ENCODE measurements around the gene SLC22A2.

SLC22A2 gene

GRCh38 chr6:160204710-160205109, 53.9 kb downstream of the SLC22A2 start:
- Histone ChIP-seq H3K4me3 (ENCODE audit: low read length in 2 of 2) (no peak overlapping the region), H2AFZ (ENCODE audit: low read length) (no peak overlapping the region), H3K4ac (ENCODE audit: low read length) (no peak overlapping the region), H2BK12ac (ENCODE audit: low read length) (no peak overlapping the region), H3K9me3 (replicated peaks in 1 of 2; ENCODE audit: control insufficient read depth in 2 of 2, insufficient read depth in 1 of 2, low read depth in 1 of 2, low read length in 2 of 2) (peaks cover 0 to 5% of the 10 kb centered on the region in 2 donors), H3K9ac (ENCODE audit: low read depth, low read length, poor library complexity) (no peak overlapping the region), H3K27ac (replicated peaks; ENCODE audit: low read length) (no peak overlapping the region), H3K79me1 (ENCODE audit: low read depth, low read length) (no peaks in the 10 kb centered on the region), H2AK5ac (ENCODE audit: low read depth, low read length) (no peak overlapping the region), H3K4me1 (ENCODE audit: control insufficient read depth in 2 of 2, insufficient read depth in 1 of 2, low read depth in 1 of 2, low read length in 2 of 2) (no peaks in the 10 kb centered on the region), H2BK15ac (ENCODE audit: low read length) (no peak overlapping the region), H3K23ac (ENCODE audit: low read depth, low read length, poor library complexity) (no peak overlapping the region), H2BK120ac (ENCODE audit: low read depth, low read length) (no peak overlapping the region), H2BK5ac (ENCODE audit: low read length) (no peak overlapping the region), H4K8ac (ENCODE audit: low read depth, low read length) (no peak overlapping the region), H3K18ac (ENCODE audit: low read length) (no peak overlapping the region), H3K27me3 (ENCODE audit: control insufficient read depth in 3 of 3, insufficient read depth in 3 of 3, low read depth in 1 of 3, low read length in 3 of 3) (no peaks in the 10 kb centered on the region), H3K4me2 (ENCODE audit: insufficient read depth, low read length, poor library complexity, severe bottlenecking) (no peak overlapping the region), H4K91ac (ENCODE audit: low read depth, low read length, poor library complexity) (no peak overlapping the region), H3K36me3 (replicated peaks in 1 of 2; ENCODE audit: control insufficient read depth in 2 of 2, insufficient read depth in 2 of 2, low read length in 2 of 2) (no peaks in the 10 kb centered on the region), H3K14ac (ENCODE audit: low read length) (no peak overlapping the region)
- WGBS, 2 donors (ENCODE audit: extremely low coverage in 2 of 2, insufficient read length in 2 of 2, insufficient replicate concordance in 1 of 2), result no CpG with 5 or more reads among the region's 1 CpG
- DNase-seq (ENCODE audit: low spot score), result no peak

- Histone ChIP-seq H3K4me1 (ENCODE audit: control insufficient read depth in 2 of 2, insufficient read depth in 1 of 2, low read depth in 1 of 2, low read length in 2 of 2) (no peaks in the 10 kb centered on the region), H3K27ac (replicated peaks; ENCODE audit: low read length) (no peak overlapping the region), H2BK120ac (ENCODE audit: low read depth, low read length) (no peak overlapping the region), H2AFZ (ENCODE audit: low read length) (no peak overlapping the region), H3K14ac (ENCODE audit: low read length) (no peak overlapping the region), H3K36me3 (replicated peaks in 1 of 2; ENCODE audit: control insufficient read depth in 2 of 2, insufficient read depth in 2 of 2, low read length in 2 of 2) (no peaks in the 10 kb centered on the region), H4K91ac (ENCODE audit: low read depth, low read length, poor library complexity) (no peak overlapping the region), H3K4me2 (ENCODE audit: insufficient read depth, low read length, poor library complexity, severe bottlenecking) (no peak overlapping the region), H3K9ac (ENCODE audit: low read depth, low read length, poor library complexity) (no peak overlapping the region), H3K79me1 (ENCODE audit: low read depth, low read length) (no peaks in the 10 kb centered on the region), H3K23ac (ENCODE audit: low read depth, low read length, poor library complexity) (no peak overlapping the region), H2BK12ac (ENCODE audit: low read length) (no peak overlapping the region), H3K9me3 (replicated peaks in 1 of 2; ENCODE audit: control insufficient read depth in 2 of 2, insufficient read depth in 1 of 2, low read depth in 1 of 2, low read length in 2 of 2) (peaks cover 0 to 5% of the 10 kb centered on the region in 2 donors), H3K27me3 (ENCODE audit: control insufficient read depth in 3 of 3, insufficient read depth in 3 of 3, low read depth in 1 of 3, low read length in 3 of 3) (no peaks in the 10 kb centered on the region), H3K4me3 (ENCODE audit: low read length in 2 of 2) (no peak overlapping the region), H3K18ac (ENCODE audit: low read length) (no peak overlapping the region), H4K8ac (ENCODE audit: low read depth, low read length) (no peak overlapping the region), H2AK5ac (ENCODE audit: low read depth, low read length) (no peak overlapping the region), H3K4ac (ENCODE audit: low read length) (no peak overlapping the region), H2BK5ac (ENCODE audit: low read length) (no peak overlapping the region), H2BK15ac (ENCODE audit: low read length) (no peak overlapping the region)
- no CpG with 5 or more reads among the region's 2 CpGs for WGBS, 2 donors (ENCODE audit: extremely low coverage in 2 of 2, insufficient read length in 2 of 2, insufficient replicate concordance in 1 of 2)
- DNase-seq (ENCODE audit: low spot score), result no peak
These were observed 54.7 kb downstream of the SLC22A2 start for GRCh38 chr6:160203953-160204352.

DNA sequence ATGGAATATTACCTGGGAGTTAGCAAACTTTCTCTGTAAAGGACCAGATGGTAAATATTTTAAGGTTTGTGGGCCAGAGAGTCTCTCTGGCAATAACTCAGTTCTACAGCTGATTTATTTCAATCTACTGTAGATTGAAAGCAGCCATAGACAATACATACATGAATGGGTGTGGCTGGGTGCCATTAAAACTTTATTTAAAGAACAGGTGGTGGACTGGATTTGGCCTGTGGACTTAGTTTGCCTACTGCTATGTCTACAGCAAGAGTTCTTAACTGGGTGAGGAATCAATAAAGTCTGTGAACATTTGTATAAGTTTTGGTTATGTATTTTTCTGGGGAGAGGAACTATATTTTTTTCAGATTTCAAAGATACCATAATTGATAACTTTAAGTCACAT, 55.1 kb downstream of the SLC22A2 start:
- no peak for DNase-seq (ENCODE audit: low spot score)
- no peaks in the 10 kb centered on the region for H3K36me3 ChIP-seq (replicated peaks in 1 of 2; ENCODE audit: control insufficient read depth in 2 of 2, insufficient read depth in 2 of 2, low read length in 2 of 2)
- no peak overlapping the region for H3K18ac ChIP-seq (ENCODE audit: low read length)
- H3K4ac ChIP-seq (ENCODE audit: low read length), result no peak overlapping the region
- H2BK5ac ChIP-seq (ENCODE audit: low read length), result no peak overlapping the region
- peaks cover 0 to 5% of the 10 kb centered on the region in 2 donors for H3K9me3 ChIP-seq (replicated peaks in 1 of 2; ENCODE audit: control insufficient read depth in 2 of 2, insufficient read depth in 1 of 2, low read depth in 1 of 2, low read length in 2 of 2)
- H3K27me3 ChIP-seq (ENCODE audit: control insufficient read depth in 3 of 3, insufficient read depth in 3 of 3, low read depth in 1 of 3, low read length in 3 of 3), result no peaks in the 10 kb centered on the region
- no peak overlapping the region for H4K8ac ChIP-seq (ENCODE audit: low read depth, low read length)
- H3K23ac ChIP-seq (ENCODE audit: low read depth, low read length, poor library complexity), result no peak overlapping the region
- H3K79me1 ChIP-seq (ENCODE audit: low read depth, low read length), result no peaks in the 10 kb centered on the region
- H3K14ac ChIP-seq (ENCODE audit: low read length), result no peak overlapping the region
- no peak overlapping the region for H3K4me2 ChIP-seq (ENCODE audit: insufficient read depth, low read length, poor library complexity, severe bottlenecking)
- no peak overlapping the region for H3K27ac ChIP-seq (replicated peaks; ENCODE audit: low read length)
- H2BK120ac ChIP-seq (ENCODE audit: low read depth, low read length), result no peak overlapping the region
- no peak overlapping the region for H2BK15ac ChIP-seq (ENCODE audit: low read length)
- no peak overlapping the region for H4K91ac ChIP-seq (ENCODE audit: low read depth, low read length, poor library complexity)
- H3K9ac ChIP-seq (ENCODE audit: low read depth, low read length, poor library complexity), result no peak overlapping the region
- H2AFZ ChIP-seq (ENCODE audit: low read length), result no peak overlapping the region
- no peak overlapping the region for H2BK12ac ChIP-seq (ENCODE audit: low read length)
- H3K4me1 ChIP-seq (ENCODE audit: control insufficient read depth in 2 of 2, insufficient read depth in 1 of 2, low read depth in 1 of 2, low read length in 2 of 2), result no peaks in the 10 kb centered on the region
- no peak overlapping the region for H2AK5ac ChIP-seq (ENCODE audit: low read depth, low read length)
- H3K4me3 ChIP-seq (ENCODE audit: low read length in 2 of 2), result no peak overlapping the region

DNA sequence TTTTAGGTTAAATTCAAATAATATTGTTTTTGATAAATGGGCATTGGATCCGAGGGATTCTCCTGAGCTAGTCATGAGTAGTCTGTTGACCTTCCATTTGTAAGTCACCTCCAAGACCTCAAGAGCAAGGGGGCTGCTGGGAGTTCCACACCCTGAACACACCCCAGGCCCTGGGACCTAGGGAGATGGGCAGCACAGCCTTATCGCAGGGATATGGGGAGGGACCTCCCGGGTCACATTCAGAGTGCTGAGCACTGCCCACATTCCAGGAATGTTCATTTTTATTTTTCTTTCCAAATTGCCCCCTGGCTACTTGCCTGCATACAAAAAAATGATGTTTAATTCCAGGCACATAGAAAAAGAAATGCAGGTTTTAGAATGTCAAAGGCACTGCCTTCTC, 55.5 kb downstream of the SLC22A2 start:
- H3K18ac ChIP-seq (ENCODE audit: low read length), result no peak overlapping the region
- no peak for DNase-seq (ENCODE audit: low spot score)
- no peak overlapping the region for H2AK5ac ChIP-seq (ENCODE audit: low read depth, low read length)
- H3K27me3 ChIP-seq (ENCODE audit: control insufficient read depth in 3 of 3, insufficient read depth in 3 of 3, low read depth in 1 of 3, low read length in 3 of 3), result no peaks in the 10 kb centered on the region
- no peaks in the 10 kb centered on the region for H3K79me1 ChIP-seq (ENCODE audit: low read depth, low read length)
- no peak overlapping the region for H3K27ac ChIP-seq (replicated peaks; ENCODE audit: low read length)
- H3K23ac ChIP-seq (ENCODE audit: low read depth, low read length, poor library complexity), result no peak overlapping the region
- no peak overlapping the region for H2BK120ac ChIP-seq (ENCODE audit: low read depth, low read length)
- no peak overlapping the region for H2AFZ ChIP-seq (ENCODE audit: low read length)
- no peak overlapping the region for H4K91ac ChIP-seq (ENCODE audit: low read depth, low read length, poor library complexity)
- H3K9ac ChIP-seq (ENCODE audit: low read depth, low read length, poor library complexity), result no peak overlapping the region
- no peak overlapping the region for H2BK15ac ChIP-seq (ENCODE audit: low read length)
- H3K9me3 ChIP-seq (replicated peaks in 1 of 2; ENCODE audit: control insufficient read depth in 2 of 2, insufficient read depth in 1 of 2, low read depth in 1 of 2, low read length in 2 of 2), result peaks cover 0 to 5% of the 10 kb centered on the region in 2 donors
- no peak overlapping the region for H2BK5ac ChIP-seq (ENCODE audit: low read length)
- no peak overlapping the region for H4K8ac ChIP-seq (ENCODE audit: low read depth, low read length)
- H3K4me3 ChIP-seq (ENCODE audit: low read length in 2 of 2), result no peak overlapping the region
- no peak overlapping the region for H3K4me2 ChIP-seq (ENCODE audit: insufficient read depth, low read length, poor library complexity, severe bottlenecking)
- no CpG with 5 or more reads among the region's 3 CpGs for WGBS, 2 donors (ENCODE audit: extremely low coverage in 2 of 2, insufficient read length in 2 of 2, insufficient replicate concordance in 1 of 2)
- H3K14ac ChIP-seq (ENCODE audit: low read length), result no peak overlapping the region
- no peaks in the 10 kb centered on the region for H3K36me3 ChIP-seq (replicated peaks in 1 of 2; ENCODE audit: control insufficient read depth in 2 of 2, insufficient read depth in 2 of 2, low read length in 2 of 2)
- H2BK12ac ChIP-seq (ENCODE audit: low read length), result no peak overlapping the region
- no peak overlapping the region for H3K4ac ChIP-seq (ENCODE audit: low read length)
- no peaks in the 10 kb centered on the region for H3K4me1 ChIP-seq (ENCODE audit: control insufficient read depth in 2 of 2, insufficient read depth in 1 of 2, low read depth in 1 of 2, low read length in 2 of 2)
